Spleen (tissue), 7 donors: ENCODE measurements around the gene CNTNAP3.
"Not testable (repeated sequence)": the region's sequence is repeated elsewhere in the genome, so short reads cannot be mapped to it uniquely, and the experiment has no call there.

Experiments
- POLR2A ChIP-seq, 3 donors: fragments of 450-650 bp; IDR thresholded peaks; one replicate each; pipeline ENCODE4 v1.5.1; 2017; ENCODE audit warnings: antibody characterized with exemption in 3 of 3, mild to moderate bottlenecking in 1 of 3
- POLR2AphosphoS5 ChIP-seq, 3 donors: sonication (generic); formaldehyde crosslinking; IDR thresholded peaks; one replicate each; pipeline ENCODE4 v1.5.1; 2017; ENCODE audit warnings: antibody characterized with exemption in 3 of 3
- TF ChIP-seq, protein P1 (sequence below), 11 experiments: fragments of 200-600 bp in 7 of 11; fragments of 450-650 bp in 4 of 11; sonication (generic) in 4 of 11; IDR thresholded peaks in 8 of 11; conservative IDR thresholded peaks in 3 of 11; 1 replicate in 7 of 11; 2 replicates in 4 of 11; pipeline versions ENCODE4 v1.4.0 to v1.8.0; 2016 to 2021; ENCODE audit warnings: antibody characterized with exemption in 11 of 11, inconsistent platforms in 4 of 11, mild to moderate bottlenecking in 1 of 11
- donor health status: DM: no; HTN: no; CAD: no; lungs with moderate emphysema.
- donor health status: DM: no; HTN: no; CAD: no.
- donor health status: DM: no; HTN: no; CAD: no.

DNA sequence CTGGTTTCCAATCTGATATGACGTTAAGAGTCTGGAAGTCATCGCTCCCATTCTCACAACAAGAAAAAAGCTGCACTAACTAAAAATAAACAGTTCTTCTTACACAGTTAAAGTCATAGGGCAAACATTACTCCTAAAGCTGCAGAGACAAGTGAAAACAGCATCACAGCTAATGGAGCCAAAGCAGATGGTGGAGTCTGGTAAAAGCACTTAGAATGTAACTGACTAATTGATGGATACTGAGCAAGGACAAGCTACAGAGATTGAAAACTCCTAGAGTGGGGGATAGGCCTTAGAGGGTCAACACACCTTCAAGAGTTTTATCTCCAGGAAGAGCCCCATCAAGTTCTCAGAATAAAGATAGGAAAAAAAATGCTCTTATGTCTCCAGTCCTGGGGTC is 166.6 kb downstream of the CNTNAP3 start:
- not testable (repeated sequence) for TF ChIP-seq POLR2AphosphoS5, POLR2A (IDR thresholded peaks at IDR 0.05)
- TF ChIP-seq, protein P1, sequence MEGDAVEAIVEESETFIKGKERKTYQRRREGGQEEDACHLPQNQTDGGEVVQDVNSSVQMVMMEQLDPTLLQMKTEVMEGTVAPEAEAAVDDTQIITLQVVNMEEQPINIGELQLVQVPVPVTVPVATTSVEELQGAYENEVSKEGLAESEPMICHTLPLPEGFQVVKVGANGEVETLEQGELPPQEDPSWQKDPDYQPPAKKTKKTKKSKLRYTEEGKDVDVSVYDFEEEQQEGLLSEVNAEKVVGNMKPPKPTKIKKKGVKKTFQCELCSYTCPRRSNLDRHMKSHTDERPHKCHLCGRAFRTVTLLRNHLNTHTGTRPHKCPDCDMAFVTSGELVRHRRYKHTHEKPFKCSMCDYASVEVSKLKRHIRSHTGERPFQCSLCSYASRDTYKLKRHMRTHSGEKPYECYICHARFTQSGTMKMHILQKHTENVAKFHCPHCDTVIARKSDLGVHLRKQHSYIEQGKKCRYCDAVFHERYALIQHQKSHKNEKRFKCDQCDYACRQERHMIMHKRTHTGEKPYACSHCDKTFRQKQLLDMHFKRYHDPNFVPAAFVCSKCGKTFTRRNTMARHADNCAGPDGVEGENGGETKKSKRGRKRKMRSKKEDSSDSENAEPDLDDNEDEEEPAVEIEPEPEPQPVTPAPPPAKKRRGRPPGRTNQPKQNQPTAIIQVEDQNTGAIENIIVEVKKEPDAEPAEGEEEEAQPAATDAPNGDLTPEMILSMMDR (IDR thresholded peaks at IDR 0.05 in 8 of 11, conservative IDR thresholded peaks at IDR 0.05 in 3 of 11): not testable (repeated sequence)
